Measurements from ENCODE around the gene SHB. TPM values are rescaled to one million over a fixed set of nuclear protein-coding genes. Genes with fewer than 3 reads are reported as not detected.

The SHB gene
- total RNA-seq, 1 experiment from 2014 or later = 12.2 TPM

DNA sequence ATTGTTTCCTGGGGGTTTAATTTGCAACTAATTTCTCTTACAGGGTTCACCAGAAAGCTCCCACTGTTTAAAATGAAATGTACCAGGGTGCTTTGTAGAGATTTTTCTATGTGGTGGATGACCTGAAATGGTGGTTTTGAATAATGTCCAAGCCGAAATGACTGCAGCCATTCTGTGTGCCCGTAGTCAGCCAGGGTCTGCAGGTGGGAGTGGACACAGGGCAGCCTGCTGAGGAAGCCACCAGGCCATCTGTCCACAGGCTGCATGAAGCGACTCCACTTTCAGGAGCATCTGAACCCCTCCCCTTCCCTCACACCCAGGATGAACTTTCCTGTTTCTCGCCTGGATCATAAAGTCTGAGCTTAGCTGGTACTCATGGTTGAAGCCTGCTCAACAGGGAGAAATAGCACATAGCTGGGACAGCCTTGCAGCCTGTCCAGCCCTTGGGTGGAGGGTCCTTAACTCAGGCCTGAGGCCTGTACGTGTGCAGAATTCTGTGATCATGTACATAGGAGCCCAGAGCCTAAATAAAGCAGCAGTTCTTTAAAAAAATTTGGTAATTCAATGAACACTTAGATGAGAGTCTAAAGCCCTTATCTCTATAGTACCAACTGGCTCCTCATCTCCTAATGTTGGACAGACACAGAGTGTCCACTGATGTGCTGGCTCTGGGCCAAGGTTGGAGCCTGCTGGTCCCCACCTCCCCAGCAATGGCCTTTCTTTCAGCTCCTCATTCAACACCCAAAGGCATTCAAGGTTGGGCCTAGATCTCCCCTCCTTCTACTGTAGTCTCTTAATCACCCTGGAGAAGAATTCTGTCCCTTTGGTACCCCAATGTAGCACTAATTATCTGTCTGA, 72.8 kb downstream of the SHB start:
- no peak for DNase-seq (ENCODE audit: low spot score)
- no peak for ATAC-seq
- no peak for TF ChIP-seq SMAD3 (CRISPR knock-in tag; IDR thresholded peaks at IDR 0.05; ENCODE audit: borderline replicate concordance)
- TF ChIP-seq IRF2 (CRISPR knock-in tag; IDR thresholded peaks at IDR 0.05; ENCODE audit: borderline replicate concordance, low read depth) = no peak
- TF ChIP-seq, protein P1, sequence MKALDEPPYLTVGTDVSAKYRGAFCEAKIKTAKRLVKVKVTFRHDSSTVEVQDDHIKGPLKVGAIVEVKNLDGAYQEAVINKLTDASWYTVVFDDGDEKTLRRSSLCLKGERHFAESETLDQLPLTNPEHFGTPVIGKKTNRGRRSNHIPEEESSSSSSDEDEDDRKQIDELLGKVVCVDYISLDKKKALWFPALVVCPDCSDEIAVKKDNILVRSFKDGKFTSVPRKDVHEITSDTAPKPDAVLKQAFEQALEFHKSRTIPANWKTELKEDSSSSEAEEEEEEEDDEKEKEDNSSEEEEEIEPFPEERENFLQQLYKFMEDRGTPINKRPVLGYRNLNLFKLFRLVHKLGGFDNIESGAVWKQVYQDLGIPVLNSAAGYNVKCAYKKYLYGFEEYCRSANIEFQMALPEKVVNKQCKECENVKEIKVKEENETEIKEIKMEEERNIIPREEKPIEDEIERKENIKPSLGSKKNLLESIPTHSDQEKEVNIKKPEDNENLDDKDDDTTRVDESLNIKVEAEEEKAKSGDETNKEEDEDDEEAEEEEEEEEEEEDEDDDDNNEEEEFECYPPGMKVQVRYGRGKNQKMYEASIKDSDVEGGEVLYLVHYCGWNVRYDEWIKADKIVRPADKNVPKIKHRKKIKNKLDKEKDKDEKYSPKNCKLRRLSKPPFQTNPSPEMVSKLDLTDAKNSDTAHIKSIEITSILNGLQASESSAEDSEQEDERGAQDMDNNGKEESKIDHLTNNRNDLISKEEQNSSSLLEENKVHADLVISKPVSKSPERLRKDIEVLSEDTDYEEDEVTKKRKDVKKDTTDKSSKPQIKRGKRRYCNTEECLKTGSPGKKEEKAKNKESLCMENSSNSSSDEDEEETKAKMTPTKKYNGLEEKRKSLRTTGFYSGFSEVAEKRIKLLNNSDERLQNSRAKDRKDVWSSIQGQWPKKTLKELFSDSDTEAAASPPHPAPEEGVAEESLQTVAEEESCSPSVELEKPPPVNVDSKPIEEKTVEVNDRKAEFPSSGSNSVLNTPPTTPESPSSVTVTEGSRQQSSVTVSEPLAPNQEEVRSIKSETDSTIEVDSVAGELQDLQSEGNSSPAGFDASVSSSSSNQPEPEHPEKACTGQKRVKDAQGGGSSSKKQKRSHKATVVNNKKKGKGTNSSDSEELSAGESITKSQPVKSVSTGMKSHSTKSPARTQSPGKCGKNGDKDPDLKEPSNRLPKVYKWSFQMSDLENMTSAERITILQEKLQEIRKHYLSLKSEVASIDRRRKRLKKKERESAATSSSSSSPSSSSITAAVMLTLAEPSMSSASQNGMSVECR (CRISPR knock-in tag; IDR thresholded peaks at IDR 0.05; ENCODE audit: borderline replicate concordance) = no peak
- H3K9me3 Mint-ChIP-seq = no peaks in the 10 kb centered on the region
- no peak overlapping the region for H3K27ac Mint-ChIP-seq
- H3K4me1 Mint-ChIP-seq = peaks cover 15% of the 10 kb centered on the region
- ChIA-PET CTCF (interaction anchor here (1.9 to 2.6 kb wide), 2 partner anchors 21 to 29 kb away, joined by 6 to 7 read pairs; no protein-coding TSS in a partner anchor), POLR2A (no interaction called here)
- H3K27me3 Mint-ChIP-seq (ENCODE audit: low read depth) = no peaks in the 10 kb centered on the region
- H3K4me3 Mint-ChIP-seq = no peak overlapping the region
- no peaks in the 10 kb centered on the region for H3K36me3 Mint-ChIP-seq

DNA sequence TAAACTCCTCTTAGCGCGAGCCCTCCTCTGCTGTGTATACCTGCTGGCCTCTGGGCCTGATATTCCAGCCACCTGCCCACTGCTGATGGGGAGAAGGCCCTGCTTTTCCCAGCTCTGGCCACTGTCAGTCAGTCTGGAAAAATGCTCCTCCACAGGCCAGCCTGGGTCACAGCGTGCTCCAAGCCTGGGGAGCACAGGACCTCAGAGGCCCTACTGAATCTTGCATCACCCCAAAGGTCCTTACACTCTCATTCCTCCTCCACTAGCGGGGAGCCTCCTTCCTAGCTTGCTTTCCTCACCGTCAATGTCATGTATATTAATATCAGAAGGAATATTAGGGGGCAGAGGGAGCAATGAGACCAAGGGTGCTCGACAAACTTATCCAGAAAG, 73.7 kb downstream of the SHB start:
- Mint-ChIP-seq H3K4me1 (peaks cover 11% of the 10 kb centered on the region), H3K27me3 (ENCODE audit: low read depth) (no peaks in the 10 kb centered on the region), H3K27ac (no peak overlapping the region), H3K9me3 (no peaks in the 10 kb centered on the region), H3K4me3 (no peak overlapping the region), H3K36me3 (no peaks in the 10 kb centered on the region)
- ChIA-PET CTCF (interaction anchor here (1.9 to 2.6 kb wide), 2 partner anchors 22 to 29 kb away, joined by 6 to 7 read pairs; no protein-coding TSS in a partner anchor), POLR2A (no interaction called here)
- ATAC-seq = no peak
- TF ChIP-seq NR2C2 (CRISPR knock-in tag; IDR thresholded peaks at IDR 0.05) (no peak), ZNF121 (CRISPR knock-in tag; IDR thresholded peaks at IDR 0.05) (no peak), JAZF1 (CRISPR knock-in tag; IDR thresholded peaks at IDR 0.05) (no peak), EMX1 (CRISPR knock-in tag; IDR thresholded peaks at IDR 0.05) (no peak), RELA (CRISPR knock-in tag; IDR thresholded peaks at IDR 0.05; ENCODE audit: borderline replicate concordance) (no peak), CREM (CRISPR knock-in tag; IDR thresholded peaks at IDR 0.05) (no peak), NR1H2 (CRISPR knock-in tag; IDR thresholded peaks at IDR 0.05) (no peak), MXD4 (CRISPR knock-in tag; IDR thresholded peaks at IDR 0.05; ENCODE audit: borderline replicate concordance) (no peak), NR3C1 (CRISPR knock-in tag; conservative IDR thresholded peaks at IDR 0.05; ENCODE audit: low read depth) (no peak), SP1 (CRISPR knock-in tag; conservative IDR thresholded peaks at IDR 0.05) (no peak), ZNF263 (CRISPR knock-in tag; IDR thresholded peaks at IDR 0.05; ENCODE audit: low read depth) (no peak)
- TF ChIP-seq, protein P2, sequence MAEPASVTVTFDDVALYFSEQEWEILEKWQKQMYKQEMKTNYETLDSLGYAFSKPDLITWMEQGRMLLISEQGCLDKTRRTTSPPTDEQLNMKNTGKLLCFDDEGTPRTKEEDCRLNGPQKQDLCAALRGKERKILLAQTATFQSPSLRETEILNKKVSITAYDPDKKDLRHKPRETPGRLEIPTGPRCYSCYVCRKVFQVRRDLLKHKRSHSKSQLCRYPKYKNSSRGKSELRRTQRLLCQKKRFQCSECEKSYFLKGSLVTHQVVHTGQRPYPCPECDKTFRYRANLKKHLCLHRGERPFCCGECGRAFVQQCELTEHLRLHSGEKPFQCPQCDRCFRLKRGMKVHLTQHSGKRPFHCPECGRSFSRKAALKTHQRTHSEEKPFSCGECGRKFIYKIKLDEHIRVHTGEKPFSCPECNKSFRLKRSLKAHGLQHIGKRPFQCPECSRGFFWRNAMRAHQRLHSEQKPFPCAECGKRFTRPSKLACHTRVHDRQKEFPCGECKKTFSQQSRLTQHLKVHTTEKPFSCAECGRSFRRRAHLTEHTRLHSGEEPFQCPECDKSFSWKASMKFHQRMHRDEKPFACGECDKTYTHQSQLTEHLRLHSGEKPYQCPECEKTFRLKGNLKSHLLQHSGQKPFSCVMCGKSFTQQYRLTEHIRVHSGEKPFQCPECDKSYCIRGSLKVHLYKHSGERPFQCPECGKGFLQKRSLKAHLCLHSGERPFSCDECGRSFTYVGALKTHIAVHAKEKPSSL (CRISPR knock-in tag; conservative IDR thresholded peaks at IDR 0.05) = no peak
- TF ChIP-seq, protein P3, sequence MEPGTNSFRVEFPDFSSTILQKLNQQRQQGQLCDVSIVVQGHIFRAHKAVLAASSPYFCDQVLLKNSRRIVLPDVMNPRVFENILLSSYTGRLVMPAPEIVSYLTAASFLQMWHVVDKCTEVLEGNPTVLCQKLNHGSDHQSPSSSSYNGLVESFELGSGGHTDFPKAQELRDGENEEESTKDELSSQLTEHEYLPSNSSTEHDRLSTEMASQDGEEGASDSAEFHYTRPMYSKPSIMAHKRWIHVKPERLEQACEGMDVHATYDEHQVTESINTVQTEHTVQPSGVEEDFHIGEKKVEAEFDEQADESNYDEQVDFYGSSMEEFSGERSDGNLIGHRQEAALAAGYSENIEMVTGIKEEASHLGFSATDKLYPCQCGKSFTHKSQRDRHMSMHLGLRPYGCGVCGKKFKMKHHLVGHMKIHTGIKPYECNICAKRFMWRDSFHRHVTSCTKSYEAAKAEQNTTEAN (CRISPR knock-in tag; IDR thresholded peaks at IDR 0.05) = no peak
- DNase-seq (ENCODE audit: low spot score) = no peak

Measured in WTC11 (cell line).